WTC11 (cell line): Measurements from ENCODE around the gene CLTB.

Experiments
- CREB1 ChIP-seq: sonication (generic); formaldehyde crosslinking; IDR thresholded peaks from 2 replicates; pipeline ENCODE4 v1.8.0; 2023; ENCODE audit warnings: mild to moderate bottlenecking, missing genetic modification reagents
- ESRRA ChIP-seq: sonication (generic); formaldehyde crosslinking; IDR thresholded peaks from 2 replicates; pipeline ENCODE4 v1.8.1; 2022; ENCODE audit warnings: mild to moderate bottlenecking, missing genetic modification reagents, borderline replicate concordance
- FOXJ3 ChIP-seq: sonication (generic); formaldehyde crosslinking; IDR thresholded peaks from 2 replicates; pipeline ENCODE4 v1.9.0; 2021; ENCODE audit warnings: missing genetic modification reagents, mild to moderate bottlenecking, borderline replicate concordance
- TEAD1 ChIP-seq: sonication (generic); formaldehyde crosslinking; IDR thresholded peaks from 2 replicates; pipeline ENCODE4 v1.8.0; 2022; ENCODE audit warnings: mild to moderate bottlenecking, missing genetic modification reagents
- ZNF121 ChIP-seq: sonication (generic); formaldehyde crosslinking; IDR thresholded peaks from 2 replicates; pipeline ENCODE4 v1.8.0; 2023; ENCODE audit warnings: missing genetic modification reagents
- ZNF671 ChIP-seq: fragments of 250-450 bp; sonication (Bioruptor Pico); IDR thresholded peaks from 2 replicates; pipeline ENCODE4 v1.8.0; 2021; ENCODE audit warnings: mild to moderate bottlenecking
- TF ChIP-seq, protein P1 (sequence below): fragments of 200-600 bp; IDR thresholded peaks from 2 replicates; pipeline ENCODE4 v1.8.0; 2022; ENCODE audit warnings: antibody characterized with exemption
- TF ChIP-seq, protein P2 (sequence below): sonication (generic); formaldehyde crosslinking; conservative IDR thresholded peaks from 2 replicates; pipeline ENCODE4 v1.8.1; 2022; ENCODE audit warnings: mild to moderate bottlenecking, missing genetic modification reagents
- TF ChIP-seq, protein P3 (sequence below): sonication (generic); formaldehyde crosslinking; IDR thresholded peaks from 2 replicates; pipeline ENCODE4 v1.8.1; 2023; ENCODE audit warnings: mild to moderate bottlenecking, missing genetic modification reagents

DNA sequence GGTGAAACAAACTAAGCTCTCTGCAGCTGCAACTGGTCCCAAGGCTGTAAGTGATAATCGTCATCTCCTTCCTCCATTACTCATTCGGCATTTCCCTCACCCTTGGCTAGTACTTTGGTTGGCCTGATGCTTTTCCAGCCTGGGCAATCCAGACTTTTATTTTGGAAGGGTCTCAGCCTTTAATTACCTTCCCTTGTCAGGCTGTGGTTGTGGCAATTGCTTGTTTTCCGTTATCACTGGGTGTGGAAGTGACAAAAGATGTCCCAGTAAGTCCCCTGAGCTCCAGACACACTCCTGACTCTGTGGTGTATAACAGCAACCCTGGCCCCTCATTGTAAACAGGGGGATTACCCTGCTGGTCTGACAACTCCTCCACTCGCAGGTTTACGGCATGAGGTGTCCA is 25.6 kb upstream of the CLTB start:
- TF ChIP-seq, protein P1, sequence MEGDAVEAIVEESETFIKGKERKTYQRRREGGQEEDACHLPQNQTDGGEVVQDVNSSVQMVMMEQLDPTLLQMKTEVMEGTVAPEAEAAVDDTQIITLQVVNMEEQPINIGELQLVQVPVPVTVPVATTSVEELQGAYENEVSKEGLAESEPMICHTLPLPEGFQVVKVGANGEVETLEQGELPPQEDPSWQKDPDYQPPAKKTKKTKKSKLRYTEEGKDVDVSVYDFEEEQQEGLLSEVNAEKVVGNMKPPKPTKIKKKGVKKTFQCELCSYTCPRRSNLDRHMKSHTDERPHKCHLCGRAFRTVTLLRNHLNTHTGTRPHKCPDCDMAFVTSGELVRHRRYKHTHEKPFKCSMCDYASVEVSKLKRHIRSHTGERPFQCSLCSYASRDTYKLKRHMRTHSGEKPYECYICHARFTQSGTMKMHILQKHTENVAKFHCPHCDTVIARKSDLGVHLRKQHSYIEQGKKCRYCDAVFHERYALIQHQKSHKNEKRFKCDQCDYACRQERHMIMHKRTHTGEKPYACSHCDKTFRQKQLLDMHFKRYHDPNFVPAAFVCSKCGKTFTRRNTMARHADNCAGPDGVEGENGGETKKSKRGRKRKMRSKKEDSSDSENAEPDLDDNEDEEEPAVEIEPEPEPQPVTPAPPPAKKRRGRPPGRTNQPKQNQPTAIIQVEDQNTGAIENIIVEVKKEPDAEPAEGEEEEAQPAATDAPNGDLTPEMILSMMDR: no peak
- TF ChIP-seq, protein P2, sequence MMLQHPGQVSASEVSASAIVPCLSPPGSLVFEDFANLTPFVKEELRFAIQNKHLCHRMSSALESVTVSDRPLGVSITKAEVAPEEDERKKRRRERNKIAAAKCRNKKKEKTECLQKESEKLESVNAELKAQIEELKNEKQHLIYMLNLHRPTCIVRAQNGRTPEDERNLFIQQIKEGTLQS: no peak
- TF ChIP-seq FOXJ3: no peak
- TF ChIP-seq ESRRA (CRISPR knock-in tag): no peak
- TF ChIP-seq, protein P3, sequence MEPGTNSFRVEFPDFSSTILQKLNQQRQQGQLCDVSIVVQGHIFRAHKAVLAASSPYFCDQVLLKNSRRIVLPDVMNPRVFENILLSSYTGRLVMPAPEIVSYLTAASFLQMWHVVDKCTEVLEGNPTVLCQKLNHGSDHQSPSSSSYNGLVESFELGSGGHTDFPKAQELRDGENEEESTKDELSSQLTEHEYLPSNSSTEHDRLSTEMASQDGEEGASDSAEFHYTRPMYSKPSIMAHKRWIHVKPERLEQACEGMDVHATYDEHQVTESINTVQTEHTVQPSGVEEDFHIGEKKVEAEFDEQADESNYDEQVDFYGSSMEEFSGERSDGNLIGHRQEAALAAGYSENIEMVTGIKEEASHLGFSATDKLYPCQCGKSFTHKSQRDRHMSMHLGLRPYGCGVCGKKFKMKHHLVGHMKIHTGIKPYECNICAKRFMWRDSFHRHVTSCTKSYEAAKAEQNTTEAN (CRISPR knock-in tag): no peak
- no peak for TF ChIP-seq ZNF671
- no peak for TF ChIP-seq TEAD1 (CRISPR knock-in tag)
- TF ChIP-seq ZNF121 (CRISPR knock-in tag): no peak
- TF ChIP-seq CREB1 (CRISPR knock-in tag): no peak
